Kidney (tissue), 14 donors: ENCODE data around the gene CASP10. TPM values are rescaled to one million over a fixed set of nuclear protein-coding genes. Genes with fewer than 3 reads are reported as not detected.

ENCODE experiments used
- DNase-seq, 5 donors: peaks; one replicate each; pipeline ENCODE4 v3.0.0-alpha.2; 2013 to 2020
- FAIRE-seq: peaks from 2 replicates; lab custom pipeline; 2012; peaks lifted over from hg19 to GRCh38; lab: Jason Lieb, UNC
- H3K27ac ChIP-seq, 2 donors: one replicate each; pipeline ENCODE4 v1.7.0; 2013; ENCODE audit warnings: low read depth in 2 of 2, low read length in 2 of 2, inconsistent platforms in 1 of 2
- H3K27me3 ChIP-seq: one replicate; pipeline ENCODE4 v1.7.1; 2013; ENCODE audit warnings: low read length, inconsistent platforms; ENCODE audit not compliant: control insufficient read depth, insufficient read depth
- H3K36me3 ChIP-seq, 3 donors: one replicate each; pipeline versions ENCODE4 v1.7.0 to v1.7.1; 2013; ENCODE audit warnings: low read length in 3 of 3, control low read depth in 1 of 3, inconsistent platforms in 1 of 3; ENCODE audit not compliant: insufficient read depth in 3 of 3, control insufficient read depth in 2 of 3
- H3K4me1 ChIP-seq, 3 donors: one replicate each; pipeline versions ENCODE4 v1.7.0 to v1.7.1; 2013; ENCODE audit warnings: low read length in 3 of 3, inconsistent platforms in 1 of 3, low read depth in 1 of 3; ENCODE audit not compliant: control insufficient read depth in 2 of 3, insufficient read depth in 2 of 3
- H3K4me3 ChIP-seq, 3 donors: one replicate each; pipeline versions ENCODE4 v1.7.0 to v1.8.1; 2013; ENCODE audit warnings: low read length in 3 of 3, control low read depth in 1 of 3, inconsistent platforms in 1 of 3
- H3K9ac ChIP-seq, 3 donors: one replicate each; pipeline versions ENCODE4 v1.7.0 to v1.7.1; 2013; ENCODE audit warnings: low read length in 3 of 3, control low read depth in 1 of 3, inconsistent platforms in 1 of 3
- H3K9me3 ChIP-seq, 3 donors: one replicate each; pipeline versions ENCODE4 v1.7.0 to v1.7.1; 2013; ENCODE audit warnings: low read length in 3 of 3, control low read depth in 1 of 3, inconsistent platforms in 1 of 3; ENCODE audit not compliant: control insufficient read depth in 2 of 3, insufficient read depth in 1 of 3
- CTCF ChIP-seq: IDR thresholded peaks from 3 replicates; pipeline ENCODE4 v1.5.1; 2012; ENCODE audit warnings: mild to moderate bottlenecking, moderate library complexity, borderline replicate concordance; ENCODE audit not compliant: insufficient read depth; ENCODE audit errors: extremely low read depth
- intact Hi-C: fragments of 100-400 bp; cut with DNase I; formaldehyde crosslinking; loops from one replicate; pipeline ENCODE4 v1.11.1; 2022
- polyA plus RNA-seq: library from polyadenylated mRNA; stranded (reverse); fragments of 350-450 nt; fragmentation: Illumina TruSeq; extraction: RNeasy Lipid Tissue Mini Kit (QIAGEN cat#74804); gene quantifications from one replicate; pipeline ENCODE4 v1.2.3, GENCODE V29; 2014; ENCODE audit warnings: low read depth, low replicate concordance; ENCODE audit not compliant: insufficient read depth
- total RNA-seq: library from RNA; stranded (reverse); fragmentation: NEBNext Ultra II Directional; extraction: Animal tissue kit (Norgen Biotek cat#: 25700); gene quantifications from one replicate; pipeline ENCODE4 v1.2.1, GENCODE V29; 2021
- donor health status: control.
- donor health status: control.
- donor health status: control.
- donor health status: control.
- donor health status: control.
- donor health status: DM: yes; HTN: yes; CAD: no.
- donor health status: Normal renal cell carcinoma (clear cell type).

Gene CASP10
- total and polyA plus RNA-seq, 2 donors from 2014 or later: 4.5 to 24.6 TPM

- no peak for FAIRE-seq
- no peak for TF ChIP-seq CTCF
Observed at GRCh38 chr2:201215963-201216362, 33.0 kb downstream of the CASP10 start.

GRCh38 chr2:201216918-201217317, 34.0 kb downstream of the CASP10 start:
- Histone ChIP-seq H3K4me3 (no peak overlapping the region), H3K4me1 (peaks cover 0 to 10% (median 8%) of the 10 kb centered on the region in 3 donors), H3K9me3 (no peaks in the 10 kb centered on the region), H3K36me3 (peaks cover 0 to 6% (median 0%) of the 10 kb centered on the region in 3 donors), H3K9ac (no peak overlapping the region), H3K27ac (no peak overlapping the region), H3K27me3 (no peaks in the 10 kb centered on the region)
- TF ChIP-seq CTCF: no peak
- DNase-seq (no peak), FAIRE-seq (no peak)
- intact Hi-C loops: no loop called here

More at GRCh38 chr2:201215963-201216362, 33.0 kb downstream of the CASP10 start:
- Histone ChIP-seq H3K4me1 (peaks cover 0 to 10% (median 8%) of the 10 kb centered on the region in 3 donors), H3K9ac (no peak overlapping the region), H3K27ac (no peak overlapping the region), H3K9me3 (no peaks in the 10 kb centered on the region), H3K27me3 (no peaks in the 10 kb centered on the region), H3K36me3 (peaks cover 0 to 6% (median 0%) of the 10 kb centered on the region in 3 donors), H3K4me3 (no peak overlapping the region)
- DNase-seq: no peak
- intact Hi-C loops: no loop called here

GRCh38 chr2:201218780-201219179, 35.8 kb downstream of the CASP10 start:
- DNase-seq: no peak
- peaks cover 0 to 10% (median 8%) of the 10 kb centered on the region in 3 donors for H3K4me1 ChIP-seq
- H3K9ac ChIP-seq: no peak overlapping the region
- no peak overlapping the region for H3K4me3 ChIP-seq
- no peak overlapping the region for H3K27ac ChIP-seq
- intact Hi-C loops: no loop called here
- H3K9me3 ChIP-seq: no peaks in the 10 kb centered on the region
- H3K36me3 ChIP-seq: peaks cover 0 to 6% (median 0%) of the 10 kb centered on the region in 3 donors
- no peak for FAIRE-seq
- no peak for TF ChIP-seq CTCF
- H3K27me3 ChIP-seq: no peaks in the 10 kb centered on the region
